Measurements from ENCODE around the gene APOL4.
"Not testable (repeated sequence)": the region's sequence is repeated elsewhere in the genome, so short reads cannot be mapped to it uniquely, and the experiment has no call there.

Gene APOL4

GRCh38 chr22:36156119-36156514 lies 45.5 kb downstream of the APOL4 start:
- TF ChIP-seq CTCF (IDR thresholded peaks at IDR 0.05; ENCODE audit: control insufficient read depth, insufficient read depth, low read depth, low read length, missing control alignments) = no peak
- no peak for DNase-seq (ENCODE audit: low read depth)
- H3K4me3 ChIP-seq (ENCODE audit: control insufficient read depth, low read depth, low read length) = peak overlapping the region; percentile 43

GRCh38 chr22:36155702-36156101 lies 45.9 kb downstream of the APOL4 start:
- H3K4me3 ChIP-seq (ENCODE audit: control insufficient read depth, low read depth, low read length) = no peak overlapping the region
- no peak for DNase-seq (ENCODE audit: low read depth)
- TF ChIP-seq CTCF (IDR thresholded peaks at IDR 0.05; ENCODE audit: control insufficient read depth, insufficient read depth, low read depth, low read length, missing control alignments) = no peak

GRCh38 chr22:36154423-36154945 lies 47.1 kb downstream of the APOL4 start:
- no peak for DNase-seq (ENCODE audit: low read depth)
- no peak for TF ChIP-seq CTCF (IDR thresholded peaks at IDR 0.05; ENCODE audit: control insufficient read depth, insufficient read depth, low read depth, low read length, missing control alignments)
- H3K4me3 ChIP-seq (ENCODE audit: control insufficient read depth, low read depth, low read length) = no peak overlapping the region

GRCh38 chr22:36153501-36154422 lies 47.8 kb downstream of the APOL4 start:
- DNase-seq (ENCODE audit: low read depth) = no peak
- H3K4me3 ChIP-seq (ENCODE audit: control insufficient read depth, low read depth, low read length) = no peak overlapping the region
- TF ChIP-seq CTCF (IDR thresholded peaks at IDR 0.05; ENCODE audit: control insufficient read depth, insufficient read depth, low read depth, low read length, missing control alignments) = no peak

- not testable (repeated sequence) for H3K4me3 ChIP-seq (ENCODE audit: control insufficient read depth, low read depth, low read length); DNase-seq (ENCODE audit: low read depth)
Observed at GRCh38 chr22:36152821-36153220, 48.8 kb downstream of the APOL4 start.

GRCh38 chr22:36152088-36152487 lies 49.5 kb downstream of the APOL4 start:
- TF ChIP-seq CTCF (IDR thresholded peaks at IDR 0.05; ENCODE audit: control insufficient read depth, insufficient read depth, low read depth, low read length, missing control alignments) = no peak

GRCh38 chr22:36151006-36151595 lies 50.5 kb downstream of the APOL4 start:
- DNase-seq (ENCODE audit: low read depth) = no peak
- no peak for TF ChIP-seq CTCF (IDR thresholded peaks at IDR 0.05; ENCODE audit: control insufficient read depth, insufficient read depth, low read depth, low read length, missing control alignments)
- H3K4me3 ChIP-seq (ENCODE audit: control insufficient read depth, low read depth, low read length) = no peak overlapping the region

More at GRCh38 chr22:36152088-36152487, 49.5 kb downstream of the APOL4 start:
- H3K4me3 ChIP-seq (ENCODE audit: control insufficient read depth, low read depth, low read length) = no peak overlapping the region
- no peak for DNase-seq (ENCODE audit: low read depth)

Measured in AG09309 (cell line).